ENCODE measurements around the gene SSBP3.

SSBP3 gene

DNA sequence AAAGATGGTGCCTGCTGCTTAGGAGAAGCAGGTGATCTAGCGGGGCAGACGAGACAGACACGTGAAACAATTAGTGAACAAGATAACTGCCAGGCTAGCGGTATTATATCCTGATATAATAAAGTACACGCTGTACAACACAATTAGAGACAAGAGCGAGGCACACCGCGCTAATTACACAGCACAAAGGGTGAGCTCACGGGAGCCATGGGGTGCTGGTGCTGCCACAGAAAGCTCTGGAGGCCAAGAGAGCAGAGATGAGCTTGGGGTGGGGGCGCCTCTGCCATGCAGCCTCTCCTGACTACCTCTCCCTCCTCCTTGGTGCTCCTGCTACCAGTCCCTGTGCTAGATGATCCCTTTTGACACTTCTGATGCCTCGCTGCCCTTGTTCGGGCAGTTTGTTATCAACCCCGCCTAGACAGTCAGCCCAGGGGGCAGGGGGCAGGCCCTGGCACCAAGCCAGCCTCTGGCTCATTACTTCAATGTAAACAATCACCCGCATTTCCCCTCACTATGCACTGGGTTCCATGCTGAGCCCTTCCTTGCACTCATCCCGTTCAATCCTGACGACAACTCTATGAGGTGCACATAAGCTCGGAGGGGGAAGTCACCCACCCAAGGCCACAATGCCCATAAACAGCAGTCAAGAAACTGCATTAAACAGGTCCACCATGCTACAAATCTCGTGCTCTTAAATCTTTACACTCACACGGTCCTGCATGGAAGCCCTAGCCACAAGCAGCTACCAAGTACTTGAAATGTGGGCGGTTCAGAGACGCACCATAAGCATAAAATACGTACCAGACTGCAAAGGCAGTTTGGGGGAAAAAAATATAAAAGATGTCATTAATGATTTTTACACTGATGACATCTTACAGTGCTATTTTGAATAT is 103.0 kb downstream of the SSBP3 start:
- DNase-seq, result peak; percentile 58

DNA sequence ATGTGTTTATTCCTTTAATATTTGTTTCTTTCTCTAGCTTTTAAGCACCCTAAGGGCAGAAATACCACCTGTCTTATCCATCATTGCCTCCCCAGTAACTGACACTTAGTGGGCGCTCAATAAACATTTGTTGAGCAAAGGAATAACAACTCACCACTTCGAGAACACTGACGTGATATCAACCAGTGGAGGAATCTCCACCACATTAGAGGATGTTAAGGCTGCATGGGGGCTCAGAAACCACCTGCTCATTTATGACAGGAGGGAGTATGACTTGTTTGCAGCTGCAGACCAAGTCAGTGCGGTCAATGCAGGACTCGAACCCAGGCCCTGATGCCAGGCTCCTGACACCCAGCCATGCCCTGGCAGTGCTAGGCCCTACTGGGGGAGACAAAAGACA is 103.6 kb downstream of the SSBP3 start:
- no peak for DNase-seq

DNA sequence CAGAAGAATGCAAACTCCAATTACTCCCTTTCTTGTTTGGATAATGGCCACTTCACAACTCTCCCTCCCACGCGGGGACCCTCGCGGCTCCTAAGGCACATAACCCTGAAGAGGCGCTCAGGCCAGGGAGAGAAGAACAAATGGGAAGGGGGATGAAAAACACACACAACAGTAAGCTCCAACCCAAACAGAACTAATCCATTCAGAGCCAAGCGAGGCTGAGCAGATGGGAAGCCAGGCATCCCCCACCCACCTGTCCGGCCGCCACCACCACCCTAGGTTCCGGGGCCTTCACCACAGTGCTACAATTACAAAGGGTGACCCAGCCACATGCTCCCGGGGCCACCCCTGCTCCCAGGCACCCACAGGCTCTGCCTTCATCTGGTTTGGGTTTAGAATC is 104.7 kb downstream of the SSBP3 start:
- peak; percentile 29 for DNase-seq

DNA sequence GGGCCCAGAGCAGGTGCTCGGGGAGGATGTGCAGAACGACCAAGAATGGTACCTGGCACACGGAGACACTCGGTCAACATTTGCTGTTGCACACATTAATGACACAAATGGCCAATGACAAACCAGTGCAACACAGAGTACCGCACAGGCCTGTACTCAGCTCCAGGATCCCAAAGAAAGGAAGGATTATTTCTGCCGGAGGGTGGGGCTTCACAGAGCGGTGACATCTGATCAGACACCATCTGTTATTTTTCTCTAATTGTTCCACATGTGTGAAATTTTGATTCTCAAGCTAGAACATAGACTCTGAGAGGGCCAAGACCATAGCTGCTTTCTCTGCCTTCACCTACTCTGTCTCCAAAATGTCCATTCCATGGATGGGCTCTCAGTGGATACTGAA is 105.8 kb downstream of the SSBP3 start:
- no peak for DNase-seq

DNA sequence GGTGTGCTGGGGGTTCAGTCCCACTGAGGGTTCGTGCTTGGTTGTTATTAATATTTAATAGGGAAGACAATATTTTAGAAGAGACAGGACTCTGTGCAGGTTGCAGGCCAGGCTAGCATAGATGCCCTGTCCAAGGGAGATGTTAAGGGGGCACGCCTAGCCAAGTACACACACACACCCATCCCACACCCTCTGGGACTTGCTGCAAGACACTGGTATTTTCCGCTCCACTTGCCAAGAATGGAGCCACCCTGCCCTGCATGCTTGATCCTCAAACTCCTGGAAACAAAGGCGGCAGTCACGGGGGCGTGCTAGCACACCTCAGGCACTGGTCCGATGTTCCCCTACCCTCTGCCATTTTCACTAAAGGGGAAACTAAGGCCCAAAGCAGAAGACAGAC is 107.2 kb downstream of the SSBP3 start:
- no peak for DNase-seq

DNA sequence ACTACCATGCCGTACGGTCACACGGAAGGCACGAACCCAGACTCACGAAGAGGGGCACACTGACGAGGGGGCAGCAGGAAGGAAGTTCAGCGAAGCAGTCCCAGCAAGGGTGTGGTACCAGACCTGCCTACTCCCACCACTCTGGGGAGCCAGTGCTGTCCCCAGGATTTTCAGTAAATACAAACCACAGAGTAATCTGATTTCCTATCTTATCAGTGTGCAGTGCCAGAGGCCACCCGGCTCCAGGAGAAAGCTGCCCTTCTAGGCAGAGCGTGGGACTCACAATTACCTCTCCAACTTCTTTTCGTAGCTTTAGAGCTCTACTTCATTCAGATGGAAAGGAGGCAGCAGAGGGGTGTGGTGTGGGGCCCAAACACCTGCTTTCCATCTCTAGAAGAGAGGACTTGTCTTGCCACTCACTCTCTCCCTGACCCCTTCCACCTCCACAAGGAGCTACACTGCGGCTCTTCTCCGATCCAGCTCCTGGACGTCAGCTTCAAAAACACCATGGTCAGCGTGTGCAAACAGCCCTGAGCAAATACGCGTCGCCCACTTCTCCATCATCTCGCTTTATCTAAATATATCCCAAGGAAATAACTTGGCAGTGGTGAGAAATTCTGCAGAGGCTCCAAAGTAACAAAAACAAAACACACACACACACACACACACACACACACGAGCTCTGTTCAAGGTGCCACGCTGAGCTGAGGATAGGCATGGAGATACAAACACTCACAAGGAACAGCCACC is 107.7 kb downstream of the SSBP3 start:
- no peak for DNase-seq

DNA sequence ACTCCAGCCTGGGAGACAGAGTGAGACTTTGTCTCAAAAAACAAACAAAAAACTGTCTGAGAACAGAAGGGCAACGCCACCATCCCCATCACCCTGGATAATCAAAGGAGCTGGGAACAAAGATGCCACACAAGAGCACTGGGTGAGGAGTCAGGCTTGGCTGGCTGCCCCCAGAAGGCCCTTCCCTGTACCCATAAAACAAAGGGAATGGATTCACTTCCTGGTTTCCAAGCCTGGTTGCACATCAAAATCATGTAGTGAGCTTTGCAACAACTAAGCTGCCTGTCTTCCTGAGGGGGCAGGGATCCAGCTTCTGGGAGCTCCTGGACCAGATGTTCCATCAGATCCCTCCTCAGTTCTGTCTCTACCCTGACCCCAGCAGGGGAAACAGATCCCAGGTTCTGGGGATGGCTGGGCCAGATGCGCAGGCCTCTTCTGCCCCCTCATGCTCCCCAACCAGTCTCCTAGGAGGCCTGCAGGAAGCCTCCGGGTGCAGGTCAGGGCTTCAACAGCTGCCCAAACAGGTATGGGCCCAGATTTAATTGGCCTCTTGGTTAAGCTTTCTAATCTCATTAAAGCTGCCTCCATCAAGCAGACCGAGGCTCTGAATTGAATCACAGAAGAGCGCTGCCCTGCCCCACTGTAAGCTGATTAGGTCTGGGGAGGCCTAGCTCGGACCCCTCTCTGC is 108.5 kb downstream of the SSBP3 start:
- DNase-seq, result peak; percentile 57

DNA sequence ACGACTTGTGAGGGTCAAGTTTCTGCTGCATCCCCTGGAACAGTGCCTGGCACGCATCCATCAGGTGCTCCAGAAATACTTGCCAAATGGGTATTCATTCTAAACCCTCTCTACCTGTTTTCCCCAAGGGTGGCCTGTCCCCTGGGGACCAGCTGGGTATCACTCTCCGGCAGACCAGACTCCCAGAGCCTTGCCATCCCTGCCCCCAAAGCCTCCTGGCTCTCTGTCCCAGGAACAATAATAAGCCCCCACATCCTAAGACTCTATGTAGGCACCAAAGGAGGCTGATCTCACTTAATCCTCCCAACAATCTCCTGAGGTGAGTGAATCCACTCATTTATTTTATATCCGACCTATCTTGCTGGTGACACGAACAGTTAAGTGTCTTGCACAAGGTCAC is 109.5 kb downstream of the SSBP3 start:
- no peak for DNase-seq

DNA sequence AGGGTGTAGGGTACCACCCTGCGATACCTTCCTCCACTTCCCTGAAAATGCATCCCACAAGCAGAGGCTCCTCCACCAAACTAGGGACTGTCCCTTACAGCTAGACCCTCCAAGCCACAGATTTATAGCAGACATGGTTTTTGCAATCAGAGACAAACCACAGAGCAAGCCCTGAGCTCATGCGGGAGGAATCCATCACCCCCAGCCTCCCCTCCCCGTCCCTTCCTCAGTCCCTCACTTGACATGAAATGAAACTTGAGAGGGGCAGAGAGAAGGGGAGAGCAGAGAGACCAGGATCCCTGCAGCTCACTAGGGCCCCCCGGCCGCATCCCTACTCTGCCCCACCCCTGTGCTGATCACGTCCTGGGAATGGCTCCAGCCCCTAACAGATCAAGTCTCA is 111.3 kb downstream of the SSBP3 start:
- no peak for DNase-seq

DNA sequence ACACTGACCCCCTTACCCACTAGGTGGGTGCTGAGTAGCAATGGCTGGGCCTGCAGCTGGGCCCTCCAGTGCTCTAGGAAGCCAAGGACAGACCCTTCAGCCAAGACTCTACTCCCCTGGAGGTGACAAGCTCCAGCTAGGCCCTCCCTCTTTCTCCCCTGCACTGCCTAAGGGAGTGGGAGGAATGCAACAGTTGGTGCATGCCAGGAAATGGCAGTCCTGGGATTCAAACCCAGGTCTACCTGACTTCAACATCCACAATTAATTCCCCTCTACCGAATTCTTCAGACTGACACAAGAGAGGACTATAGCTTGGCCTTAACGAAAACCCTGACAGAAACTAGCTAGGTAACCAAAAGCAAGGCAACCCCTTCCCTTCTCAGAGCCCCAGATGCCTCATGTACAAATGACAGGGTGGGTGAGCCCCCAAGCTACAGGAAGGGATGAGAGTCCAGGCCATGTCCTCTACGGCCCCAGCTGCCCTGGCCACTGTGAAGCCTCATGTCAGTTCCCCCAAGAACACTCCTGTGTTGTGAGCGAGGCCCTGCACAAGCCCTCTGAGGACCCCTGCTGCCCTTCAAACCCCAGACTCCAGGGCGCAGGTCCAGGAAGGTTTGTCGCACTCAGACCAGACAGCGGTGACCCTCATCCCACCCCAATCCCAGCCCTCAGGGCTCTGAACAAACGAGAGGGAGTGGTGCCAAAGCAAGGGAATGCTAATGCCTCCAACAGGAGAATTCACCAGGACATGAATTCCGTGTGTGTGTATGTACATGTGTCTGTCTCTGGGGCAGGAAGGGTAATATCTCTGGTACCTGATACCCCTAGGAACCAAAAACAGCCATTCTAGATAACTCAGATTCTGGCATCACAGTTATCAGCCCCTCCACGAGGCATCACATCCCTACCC is 113.9 kb downstream of the SSBP3 start:
- DNase-seq, result no peak

DNA sequence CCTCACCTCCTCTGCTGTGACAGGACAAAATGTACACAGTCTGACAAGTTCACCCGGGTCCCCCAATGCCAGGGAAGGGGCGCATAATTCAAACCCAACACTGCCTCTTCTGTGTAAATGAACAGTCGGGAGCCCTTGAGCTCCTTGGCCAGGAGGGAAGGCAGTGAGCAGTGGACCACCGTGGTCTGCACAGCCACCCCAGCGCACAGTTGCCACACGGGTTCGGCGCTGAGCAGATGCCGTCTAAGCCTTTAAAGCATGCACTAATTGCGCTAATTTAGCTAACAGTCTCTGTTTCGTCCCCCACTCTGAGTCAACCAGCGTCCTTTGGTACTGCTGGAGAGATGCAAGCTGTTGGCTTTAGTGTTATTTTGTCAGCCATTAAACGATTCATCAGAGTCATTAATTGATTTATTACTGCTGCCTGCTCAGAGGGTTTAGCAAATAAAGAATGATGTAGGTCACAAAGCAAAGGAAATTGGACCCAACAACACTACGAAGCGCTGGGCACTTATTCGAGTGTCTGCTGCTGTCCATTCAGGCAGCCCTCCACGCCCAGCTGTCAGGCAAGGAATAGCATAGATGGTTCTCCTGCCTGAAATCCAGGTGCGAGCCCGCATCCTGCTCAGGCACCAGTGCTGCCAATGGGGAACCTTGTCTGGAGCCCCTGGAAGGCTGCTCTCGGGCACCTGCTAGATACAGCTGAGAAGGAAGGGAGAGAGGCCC is 114.8 kb downstream of the SSBP3 start:
- peak; percentile 90 for DNase-seq

DNA sequence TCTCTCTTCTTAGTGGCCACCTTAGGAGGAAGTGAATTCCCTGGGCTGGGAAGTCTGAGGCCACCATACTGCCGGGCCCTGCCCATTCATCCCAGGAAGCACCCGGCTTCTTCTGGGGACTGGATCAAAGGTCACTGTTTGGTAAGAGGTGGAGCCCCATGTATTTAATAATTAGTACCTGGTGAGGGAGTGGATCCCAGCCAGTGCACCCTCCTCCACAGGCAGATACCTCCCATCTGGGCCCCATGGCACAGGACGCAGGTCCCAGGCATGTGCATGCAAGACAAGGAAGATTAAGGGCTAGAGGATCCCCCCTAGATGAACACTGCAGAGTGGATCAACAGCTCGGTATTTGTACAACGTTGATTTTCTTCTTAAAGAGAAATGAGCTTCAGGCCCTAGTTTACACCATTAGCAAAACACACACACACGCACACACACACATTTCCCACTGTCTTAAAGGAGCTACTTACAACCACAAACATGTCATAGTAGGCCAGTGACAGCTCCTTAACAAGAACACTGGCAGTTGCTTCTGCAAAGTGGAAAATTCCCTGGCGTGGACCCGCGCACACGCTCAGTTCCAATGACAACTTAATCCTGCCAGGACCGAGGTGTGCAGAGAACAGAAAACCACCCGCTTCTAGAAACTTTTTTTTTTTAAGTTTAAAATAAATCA is 115.5 kb downstream of the SSBP3 start:
- no peak for DNase-seq

DNA sequence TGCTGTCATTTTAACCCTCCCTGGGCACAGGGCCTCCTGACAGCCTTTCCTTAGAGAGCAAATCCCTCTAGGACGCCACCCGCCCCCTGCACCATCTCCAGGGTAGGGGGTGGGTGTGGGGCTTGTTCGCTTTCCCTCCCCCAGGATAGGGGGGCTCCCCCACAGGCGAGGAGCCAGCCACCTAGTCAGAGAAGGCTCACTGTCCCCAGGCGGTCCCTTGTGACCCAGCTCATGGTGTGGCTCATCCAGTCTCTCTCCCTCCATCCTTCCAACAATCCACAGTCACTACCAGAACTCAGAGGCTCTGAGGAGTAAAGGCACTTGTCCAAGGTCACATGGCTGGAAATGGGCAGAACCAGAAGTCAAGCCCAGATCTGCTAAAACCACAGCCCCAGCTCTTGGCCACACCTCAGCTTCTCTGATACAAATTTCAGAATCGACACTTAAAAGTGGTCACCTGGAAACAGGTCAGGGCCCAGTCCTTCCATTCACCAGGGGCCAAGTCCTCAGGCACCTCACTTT is 116.4 kb downstream of the SSBP3 start:
- no peak for DNase-seq

DNA sequence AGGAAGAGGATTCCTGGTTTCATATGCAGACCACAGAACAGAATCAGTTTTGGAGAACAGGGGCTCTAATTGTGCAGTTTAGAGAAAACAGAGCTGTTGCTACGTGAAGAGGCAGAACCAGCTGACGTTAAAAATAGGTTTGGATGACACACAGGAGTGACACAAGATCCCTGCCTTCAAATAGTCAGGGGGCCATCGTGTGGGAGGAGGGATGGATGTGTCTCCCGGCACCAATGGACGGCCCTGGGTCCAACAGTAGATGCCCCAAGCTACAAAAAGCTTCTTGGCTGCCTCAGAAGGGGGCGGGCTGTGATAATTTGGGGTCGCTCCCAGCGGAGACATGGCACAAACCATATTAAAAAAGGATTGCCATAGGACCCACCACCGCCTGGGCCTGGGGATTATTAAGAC is 118.4 kb downstream of the SSBP3 start:
- DNase-seq, result no peak

DNA sequence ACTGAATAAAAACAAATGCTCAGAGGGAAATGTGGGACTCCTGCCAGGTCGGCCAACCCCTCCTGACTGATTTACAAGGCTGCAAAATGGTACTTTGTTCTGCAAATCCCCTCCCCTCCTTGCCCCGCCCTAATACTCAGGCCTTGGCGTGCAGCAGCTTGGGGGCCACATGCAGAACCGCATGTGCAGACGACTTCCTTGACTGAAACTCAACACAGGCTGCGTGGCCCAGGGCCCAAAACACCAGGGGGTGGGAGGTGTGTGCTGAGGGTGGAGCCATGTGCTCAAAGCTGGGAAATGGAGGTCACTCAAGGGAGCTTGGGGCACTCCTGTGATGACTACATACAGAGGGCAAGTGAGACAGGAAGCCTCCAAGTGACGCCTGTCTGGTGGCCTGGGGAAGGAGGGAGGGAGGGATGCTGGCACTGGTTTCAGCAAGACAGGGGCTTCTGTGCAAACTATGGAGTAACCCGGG is 119.0 kb downstream of the SSBP3 start:
- DNase-seq, result peak; percentile 86

DNA sequence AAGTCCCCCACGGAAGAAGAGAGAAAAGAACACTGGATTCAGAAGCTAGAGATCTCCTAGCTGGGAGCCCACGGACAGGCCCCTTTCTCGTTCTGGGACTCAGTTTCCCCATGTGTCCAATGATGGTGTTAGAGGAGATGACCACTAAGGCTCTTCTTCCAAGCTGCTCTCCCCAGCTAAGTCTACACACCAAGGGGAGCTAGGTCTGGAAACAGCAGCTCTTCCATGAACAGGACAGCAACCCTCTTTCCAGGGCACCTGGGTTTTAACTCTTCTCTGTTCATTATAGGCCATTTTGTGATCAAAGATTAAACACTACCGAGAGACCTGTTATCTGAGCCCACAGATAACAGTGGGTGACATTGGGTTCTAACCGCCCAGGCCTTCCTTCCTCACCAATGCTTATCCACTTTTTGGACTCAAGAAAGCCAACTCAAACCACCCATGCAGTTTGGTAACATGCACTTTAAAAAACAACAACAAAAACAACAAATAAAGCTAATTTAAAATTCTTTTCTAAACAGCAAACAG is 120.3 kb downstream of the SSBP3 start:
- no peak for DNase-seq

DNA sequence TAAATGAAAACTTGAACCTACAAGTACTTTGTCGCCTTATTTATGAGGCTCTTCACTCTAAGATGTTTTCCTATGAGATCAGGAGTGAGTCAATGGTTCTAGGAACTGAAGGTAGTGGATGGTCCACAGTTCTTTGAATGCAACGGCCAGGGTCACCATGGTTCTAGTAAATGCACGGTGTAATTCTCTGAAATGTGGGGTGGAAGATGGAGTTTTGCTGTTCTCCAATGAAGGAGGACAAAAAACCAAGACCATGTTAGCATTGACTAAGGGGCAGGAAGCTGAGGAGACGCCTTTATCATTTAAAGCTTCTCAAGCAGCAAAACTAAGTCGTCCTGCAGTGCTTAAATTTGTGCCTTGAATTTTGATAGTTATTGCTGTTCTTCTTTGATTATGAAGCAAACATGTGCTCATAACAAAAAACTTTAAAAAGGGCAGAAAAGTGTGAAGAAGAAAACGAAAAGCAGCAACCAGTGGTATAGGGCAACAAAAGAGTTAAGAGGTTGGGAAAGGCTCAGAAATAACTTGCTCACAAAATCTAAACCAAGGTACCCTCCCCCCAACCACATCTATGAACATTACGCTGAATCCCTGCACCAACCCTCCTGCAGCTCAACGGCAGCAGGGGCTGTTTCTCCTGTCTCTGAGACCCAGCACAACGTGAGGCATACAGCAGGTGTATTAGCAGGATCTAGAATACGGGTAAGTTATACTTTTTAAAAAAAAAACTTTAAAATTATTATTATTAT is 121.2 kb downstream of the SSBP3 start:
- no peak for DNase-seq

DNA sequence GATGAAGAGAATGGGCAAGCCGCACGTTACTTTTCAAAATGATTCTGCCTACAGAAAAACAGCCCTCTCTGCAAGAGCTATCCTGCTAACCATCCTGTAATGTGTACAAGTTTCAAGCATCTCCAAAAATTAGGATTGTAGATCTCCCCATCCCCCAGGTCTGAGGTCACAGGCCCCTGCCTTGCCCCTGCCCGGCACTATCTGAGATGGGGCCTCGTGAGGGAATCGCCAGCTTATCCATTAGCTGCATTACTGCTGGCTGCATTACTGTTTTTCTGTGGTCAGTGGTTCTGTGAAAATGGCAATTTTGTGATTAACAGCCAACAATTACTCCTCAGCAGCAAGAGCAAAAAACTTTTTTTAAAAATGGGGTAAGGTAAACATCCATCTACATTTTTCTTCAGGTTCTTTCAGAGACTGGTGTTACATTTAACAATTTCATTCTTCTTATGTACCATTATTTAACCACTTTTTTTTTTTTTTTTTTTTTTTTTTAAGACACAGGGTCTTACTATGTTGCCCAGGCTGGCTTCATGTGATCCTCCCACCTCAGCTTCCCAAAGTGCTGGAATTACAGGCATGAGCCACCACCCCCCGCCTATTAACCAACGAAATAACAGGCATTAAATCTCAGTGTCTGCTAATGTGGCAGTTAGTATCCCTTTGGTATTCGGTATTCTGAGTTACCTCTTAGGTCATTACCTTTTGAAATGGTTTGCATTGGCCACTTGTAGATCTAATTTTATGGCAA is 122.4 kb downstream of the SSBP3 start:
- no peak for DNase-seq
